A673 (cell line): ENCODE measurements around the gene SUSD6.

Experiments
- EZH2 ChIP-seq: fragments of 200-600 bp; sonication (generic); IDR thresholded peaks from 2 replicates; pipeline ENCODE4 v1.6.1; 2017; ENCODE audit warnings: borderline replicate concordance, low read depth, mild to moderate bottlenecking, mixed read lengths, antibody characterized with exemption, low read length; ENCODE audit not compliant: poor library complexity, severe bottlenecking
- TF ChIP-seq, protein P1 (sequence below): fragments of 300-800, 200-600 bp; sonication (generic); conservative IDR thresholded peaks from 2 replicates; pipeline ENCODE4 v1.5.1; 2017; ENCODE audit warnings: low read depth, mild to moderate bottlenecking, antibody characterized with exemption, low read length, moderate library complexity, mixed read lengths

DNA sequence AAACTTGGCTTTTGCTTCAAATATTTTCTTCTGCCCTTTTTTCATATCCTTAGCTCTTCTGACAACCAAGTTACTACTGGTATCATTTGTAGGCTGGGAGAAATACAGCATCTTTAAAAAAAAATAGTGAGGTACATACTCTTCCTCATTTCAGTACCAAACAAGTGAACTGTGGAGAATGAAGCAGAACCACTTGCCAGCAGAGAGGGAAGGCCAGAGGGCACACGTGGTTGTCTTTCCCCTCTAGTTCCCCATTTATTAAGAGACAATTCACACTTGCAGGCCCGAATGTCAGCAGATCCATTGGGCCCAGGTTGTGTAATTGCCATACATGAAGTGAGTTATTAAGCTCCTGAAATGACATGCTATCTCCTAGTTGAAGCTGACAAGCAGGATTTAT lies 3.2 kb downstream of the SUSD6 start:
- TF ChIP-seq, protein P1, sequence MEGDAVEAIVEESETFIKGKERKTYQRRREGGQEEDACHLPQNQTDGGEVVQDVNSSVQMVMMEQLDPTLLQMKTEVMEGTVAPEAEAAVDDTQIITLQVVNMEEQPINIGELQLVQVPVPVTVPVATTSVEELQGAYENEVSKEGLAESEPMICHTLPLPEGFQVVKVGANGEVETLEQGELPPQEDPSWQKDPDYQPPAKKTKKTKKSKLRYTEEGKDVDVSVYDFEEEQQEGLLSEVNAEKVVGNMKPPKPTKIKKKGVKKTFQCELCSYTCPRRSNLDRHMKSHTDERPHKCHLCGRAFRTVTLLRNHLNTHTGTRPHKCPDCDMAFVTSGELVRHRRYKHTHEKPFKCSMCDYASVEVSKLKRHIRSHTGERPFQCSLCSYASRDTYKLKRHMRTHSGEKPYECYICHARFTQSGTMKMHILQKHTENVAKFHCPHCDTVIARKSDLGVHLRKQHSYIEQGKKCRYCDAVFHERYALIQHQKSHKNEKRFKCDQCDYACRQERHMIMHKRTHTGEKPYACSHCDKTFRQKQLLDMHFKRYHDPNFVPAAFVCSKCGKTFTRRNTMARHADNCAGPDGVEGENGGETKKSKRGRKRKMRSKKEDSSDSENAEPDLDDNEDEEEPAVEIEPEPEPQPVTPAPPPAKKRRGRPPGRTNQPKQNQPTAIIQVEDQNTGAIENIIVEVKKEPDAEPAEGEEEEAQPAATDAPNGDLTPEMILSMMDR, result no peak
- no peak for TF ChIP-seq EZH2
